IMR-90 (cell line): Measurements from ENCODE around the gene BCAS1. TPM values are rescaled to one million over a fixed set of nuclear protein-coding genes. Genes with fewer than 3 reads are reported as not detected.

Source experiments
- MAFK ChIP-seq: IDR thresholded peaks from 2 replicates; pipeline ENCODE4 v1.6.1; 2012; ENCODE audit warnings: low read depth, low read length, improper control_type of control experiment
- POLR2A ChIP-seq: IDR thresholded peaks from 2 replicates; pipeline ENCODE4 v1.6.1; 2012; ENCODE audit warnings: mild to moderate bottlenecking, low read depth, low read length
- polyA plus RNA-seq, 3 experiments: library from polyadenylated mRNA; depleted of rRNA; stranded (reverse); fragments of >200 nt; gene quantifications; 2 replicates each; pipeline ENCODE4 v1.2.3, GENCODE V29; 2012; ENCODE audit warnings: low replicate concordance in 1 of 3
- total RNA-seq: library from RNA; depleted of rRNA; stranded (reverse); fragments of >200 nt; gene quantifications from 2 replicates; pipeline ENCODE4 v1.2.3, GENCODE V29; 2012
- TF ChIP-seq, protein P1 (sequence below): fragments of 150-350 bp; IDR thresholded peaks from 2 replicates; pipeline ENCODE4 v1.6.1; 2016; ENCODE audit warnings: low read depth, mild to moderate bottlenecking, low read length, moderate library complexity, borderline replicate concordance

BCAS1 gene
- total and polyA plus RNA-seq, 2 of the 4 experiments (the other 2 are of a cell fraction), result under 0.01 TPM; not detected in 1

DNA sequence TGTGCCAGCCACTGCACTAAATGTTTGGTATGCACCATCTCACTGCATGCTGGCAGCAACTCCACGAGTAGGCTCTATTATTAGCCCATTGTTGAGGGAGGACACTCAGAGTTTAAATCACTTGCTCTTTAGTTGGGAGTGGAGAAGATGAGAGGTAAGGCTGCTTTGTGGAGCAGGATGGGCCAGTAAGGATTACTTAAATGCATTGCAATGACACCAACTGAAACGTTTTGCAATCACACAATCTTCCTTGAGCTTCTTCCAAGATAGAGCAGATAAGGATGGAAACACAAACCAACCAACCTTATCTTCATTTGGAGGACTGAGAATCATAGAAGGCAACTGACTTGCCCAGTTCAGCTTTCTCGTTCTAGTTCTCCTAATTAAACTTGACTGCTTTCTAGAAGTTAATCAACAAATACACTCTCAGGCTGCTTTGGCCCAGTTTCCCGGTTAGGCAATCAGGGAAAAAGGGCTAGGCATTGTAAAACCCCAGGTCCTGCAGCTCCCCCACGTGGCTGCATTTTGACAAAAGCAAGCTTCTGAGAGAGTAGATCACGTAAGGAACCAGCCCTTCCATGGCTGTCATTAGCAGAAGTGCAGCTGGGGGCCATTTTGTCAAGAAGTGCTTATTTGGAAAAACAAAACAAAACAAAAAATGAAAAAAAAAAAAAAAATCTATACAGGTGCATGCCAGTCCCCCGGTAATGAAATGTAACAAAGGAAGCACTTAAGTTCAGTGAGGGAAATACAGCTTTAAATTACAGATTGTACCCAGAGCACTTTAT is 130.6 kb downstream of the BCAS1 start (continued):
- TF ChIP-seq, protein P1, sequence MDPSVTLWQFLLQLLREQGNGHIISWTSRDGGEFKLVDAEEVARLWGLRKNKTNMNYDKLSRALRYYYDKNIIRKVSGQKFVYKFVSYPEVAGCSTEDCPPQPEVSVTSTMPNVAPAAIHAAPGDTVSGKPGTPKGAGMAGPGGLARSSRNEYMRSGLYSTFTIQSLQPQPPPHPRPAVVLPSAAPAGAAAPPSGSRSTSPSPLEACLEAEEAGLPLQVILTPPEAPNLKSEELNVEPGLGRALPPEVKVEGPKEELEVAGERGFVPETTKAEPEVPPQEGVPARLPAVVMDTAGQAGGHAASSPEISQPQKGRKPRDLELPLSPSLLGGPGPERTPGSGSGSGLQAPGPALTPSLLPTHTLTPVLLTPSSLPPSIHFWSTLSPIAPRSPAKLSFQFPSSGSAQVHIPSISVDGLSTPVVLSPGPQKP, result no peak
- TF ChIP-seq MAFK (0 out of 2 replicates have a peak, but pooled peaks have one; percentile 1), POLR2A (0 out of 2 replicates have a peak, but pooled peaks have one; percentile 61)
